B cell (primary cell): ENCODE results near the gene MGAT5. TPM values are rescaled to one million over a fixed set of nuclear protein-coding genes. Genes with fewer than 3 reads are reported as not detected.

Experiments used
- ATAC-seq: fragments of 200-7000 bp; cut with Tn5 transposase; one replicate; pipeline ENCODE4 v1.10.0; 2021; ENCODE audit warnings: low read depth, mild to moderate bottlenecking, moderate number of reproducible peaks, moderate library complexity
- CTCF ChIA-PET: fragments of 350-600 bp; sonication (Branson Sonifier 250); formaldehyde crosslinking; loops from one replicate; lab custom pipeline; 2021; ENCODE audit warnings: antibody characterized with exemption, inconsistent platforms; lab: Charles Lee
- POLR2A ChIA-PET: fragments of 350-600 bp; sonication (Branson Sonifier 250); formaldehyde crosslinking; loops from one replicate; lab custom pipeline; 2021; ENCODE audit warnings: antibody characterized with exemption; lab: Charles Lee
- DNase-seq: peaks from one replicate; pipeline ENCODE4 v3.0.0; 2013
- H2AFZ ChIP-seq: 2 replicates; pipeline ENCODE4 v1.6.1; 2012; ENCODE audit warnings: mild to moderate bottlenecking, low read depth, low read length; ENCODE audit not compliant: insufficient read depth, poor library complexity, severe bottlenecking
- H3K27ac ChIP-seq, 2 donors: 1 replicate in 1 of 2; 2 replicates in 1 of 2; pipeline ENCODE4 v1.5.1; 2012 to 2013; ENCODE audit warnings: low read length in 2 of 2, mild to moderate bottlenecking in 2 of 2, moderate library complexity in 1 of 2
- H3K27me3 ChIP-seq, 4 experiments: fragments of 200-600 bp in 1 of 4; sonication (generic) in 1 of 4; replicated peaks in 1 of 4; 1 replicate in 2 of 4; 2 replicates in 2 of 4; pipeline versions ENCODE4 v1.6.1 to v1.7.0; 2013 to 2016; ENCODE audit warnings: low read length in 3 of 4, mild to moderate bottlenecking in 2 of 4, mixed read lengths in 1 of 4, moderate library complexity in 1 of 4; ENCODE audit not compliant: insufficient read depth in 4 of 4, control insufficient read depth in 3 of 4; ENCODE audit errors: control extremely low read depth in 1 of 4
- H3K36me3 ChIP-seq, 2 experiments: replicated peaks in 1 of 2; 1 replicate in 1 of 2; 2 replicates in 1 of 2; pipeline versions ENCODE4 v1.6.1 to v1.7.1; 2013; ENCODE audit warnings: low read length in 1 of 2; ENCODE audit not compliant: insufficient read depth in 2 of 2, control insufficient read depth in 1 of 2; ENCODE audit errors: control extremely low read depth in 1 of 2, extremely low read depth in 1 of 2
- H3K4me1 ChIP-seq, 2 donors: fragments of 200-600 bp in 1 of 2; sonication (generic) in 1 of 2; 1 replicate in 1 of 2; 2 replicates in 1 of 2; pipeline versions ENCODE4 v1.5.1 to v1.6.1; 2013 to 2017; ENCODE audit warnings: low read length in 2 of 2; ENCODE audit not compliant: control insufficient read depth in 2 of 2, insufficient read depth in 2 of 2
- H3K4me2 ChIP-seq: replicated peaks from 2 replicates; pipeline ENCODE3; 2012; ENCODE audit warnings: mild to moderate bottlenecking, low read depth, low read length; ENCODE audit not compliant: poor library complexity, severe bottlenecking
- H3K4me3 ChIP-seq, 5 experiments: fragments of 200-600 bp in 1 of 5; sonication (generic) in 1 of 5; 1 replicate in 3 of 5; 2 replicates in 2 of 5; pipeline versions ENCODE4 v1.5.1 to v1.7.0; 2011 to 2016; ENCODE audit warnings: low read length in 4 of 5, mild to moderate bottlenecking in 4 of 5, low read depth in 2 of 5, control low read depth in 1 of 5, moderate library complexity in 1 of 5; ENCODE audit not compliant: insufficient read depth in 1 of 5; ENCODE audit errors: control extremely low read depth in 1 of 5, extremely low read depth in 1 of 5
- H3K79me2 ChIP-seq: fragments of 200-600 bp; sonication (generic); one replicate; pipeline ENCODE4 v1.6.0; 2016; ENCODE audit warnings: low read length; ENCODE audit not compliant: control insufficient read depth, insufficient read depth
- H3K9ac ChIP-seq: fragments of 200-600 bp; sonication (generic); 2 replicates; pipeline ENCODE4 v1.6.1; 2017; ENCODE audit warnings: mild to moderate bottlenecking, low read length, moderate library complexity
- H3K9me3 ChIP-seq, 3 donors: one replicate each; pipeline versions ENCODE4 v1.6.1 to v1.7.1; 2013; ENCODE audit warnings: low read length in 2 of 3; ENCODE audit not compliant: control insufficient read depth in 2 of 3, insufficient read depth in 1 of 3; ENCODE audit errors: control extremely low read depth in 1 of 3
- H4K20me1 ChIP-seq: 2 replicates; pipeline ENCODE4 v1.6.0; 2012; ENCODE audit warnings: mild to moderate bottlenecking, low read length; ENCODE audit not compliant: insufficient read depth, control insufficient read depth, poor library complexity, severe bottlenecking
- H3K27ac Mint-ChIP-seq: one replicate; pipeline ENCODE4 v1.8.0; 2021; ENCODE audit warnings: mixed read lengths
- H3K27me3 Mint-ChIP-seq: one replicate; pipeline ENCODE4 v1.8.0; 2021; ENCODE audit warnings: mixed read lengths
- H3K4me1 Mint-ChIP-seq: one replicate; pipeline ENCODE4 v1.8.0; 2021; ENCODE audit warnings: mixed read lengths
- H3K4me3 Mint-ChIP-seq: one replicate; pipeline ENCODE4 v1.8.0; 2021; ENCODE audit warnings: mixed read lengths
- H3K9me3 Mint-ChIP-seq: one replicate; pipeline ENCODE4 v1.8.0; 2022; ENCODE audit warnings: mixed read lengths; ENCODE audit not compliant: insufficient read depth
- CTCF ChIP-seq: fragments of 200-600 bp; IDR thresholded peaks from one replicate; pipeline ENCODE4 v1.8.0; 2022; ENCODE audit warnings: antibody characterized with exemption, mild to moderate bottlenecking
- EZH2 ChIP-seq: IDR thresholded peaks from 2 replicates; pipeline ENCODE4 v1.6.1; 2012; ENCODE audit warnings: borderline replicate concordance, low read depth, mild to moderate bottlenecking, moderate library complexity, low read length; ENCODE audit not compliant: insufficient read depth, poor library complexity, severe bottlenecking
- WGBS: methylation state at CpG from one replicate; pipeline ENCODE4 v1.1.5; 2013; ENCODE audit warnings: missing lambda C conversion rate; ENCODE audit not compliant: insufficient coverage; 5-methylcytosine and 5-hydroxymethylcytosine counted together
- intact Hi-C: fragments of 100-400 bp; cut with micrococcal nuclease; formaldehyde crosslinking; loops from one replicate; pipeline ENCODE4 v1.10.0; 2022
- polyA plus RNA-seq: library from polyadenylated mRNA; depleted of rRNA; stranded (reverse); fragments of >200 nt; gene quantifications from 2 replicates; pipeline ENCODE4 v1.2.3, GENCODE V29; 2012
- total RNA-seq, 2 donors: library from RNA; stranded (reverse); fragments of 120-200 nt in 1 of 2; gene quantifications; 1 replicate in 1 of 2; 2 replicates in 1 of 2; pipeline versions ENCODE4 v1.2.3 to v1.2.4, GENCODE V29; 2013 to 2022

The MGAT5 gene
- total and polyA plus RNA-seq, 2 donors (not counting 1 experiment from before 2014, with no cell fraction given) = 27.2 to 184 TPM

DNA sequence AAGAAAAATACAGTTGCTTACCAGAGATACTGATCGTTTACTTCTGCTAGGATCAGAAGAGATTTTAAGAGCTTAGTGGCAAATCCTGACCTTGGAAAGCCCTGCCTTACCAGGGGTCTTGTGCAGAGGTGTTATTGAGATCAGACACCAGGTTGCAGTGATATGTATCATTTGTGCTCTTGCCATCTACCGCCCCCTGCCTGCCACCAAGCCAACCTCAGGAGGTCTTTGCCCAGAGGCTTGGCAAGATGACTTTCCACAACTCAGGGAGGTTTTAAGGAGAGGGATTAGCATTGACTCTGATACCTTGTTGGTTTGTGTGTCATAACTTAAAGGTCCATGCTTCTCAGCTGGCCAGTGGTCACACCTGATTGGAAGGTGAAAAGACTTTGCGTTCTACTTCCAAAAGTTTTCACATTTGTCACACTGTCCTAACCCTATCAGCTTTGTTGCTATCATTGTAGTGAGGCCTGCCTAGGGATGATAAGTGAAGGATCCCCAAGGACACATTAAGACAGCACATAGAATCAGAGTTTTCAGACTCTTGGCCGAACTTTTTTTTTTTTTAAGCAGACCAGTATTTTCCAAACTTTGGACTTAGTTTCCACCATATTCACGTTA, 46.2 kb upstream of the MGAT5 start:
- CTCF ChIA-PET = interaction anchor here (0.6 to 6.5 kb wide), 28 partner anchors 10 to 322 kb away, joined by 3 to 118 read pairs (median 5); partner anchors contain the start of gene MGAT5
- POLR2A ChIA-PET = interaction anchor here (1.2 to 2.6 kb wide), 2 partner anchors 89 to 204 kb away, joined by 3 to 7 read pairs; no protein-coding TSS in a partner anchor
- H3K27ac Mint-ChIP-seq = peak overlapping the region; percentile 69
- H3K9me3 Mint-ChIP-seq = no peaks in the 10 kb centered on the region
- no peak overlapping the region for H3K9ac ChIP-seq
- peak overlapping the region in 1 of 2 donors; percentile 64 for H3K27ac ChIP-seq
- no peak overlapping the region for H3K4me3 ChIP-seq
- peaks cover 49 to 53% of the 10 kb centered on the region in 2 donors for H3K4me1 ChIP-seq
- H3K4me3 Mint-ChIP-seq = no peak overlapping the region
- peaks cover 67% of the 10 kb centered on the region for H3K79me2 ChIP-seq
- intact Hi-C loops = loop anchor here (5.0 kb wide), 4 partner anchors 35 to 320 kb away; no protein-coding TSS in a partner anchor
- H3K4me2 ChIP-seq = no peak overlapping the region
- no peaks in the 10 kb centered on the region for H3K27me3 Mint-ChIP-seq
- no peak overlapping the region for H2AFZ ChIP-seq
- TF ChIP-seq CTCF (peak; percentile 75), EZH2 (no peak)
- H3K9me3 ChIP-seq = no peaks in the 10 kb centered on the region
- H3K4me1 Mint-ChIP-seq = peaks cover 12% of the 10 kb centered on the region
- ATAC-seq (peak; percentile 82), DNase-seq (peak; percentile 68)
- H4K20me1 ChIP-seq = peaks cover 18% of the 10 kb centered on the region
- no peaks in the 10 kb centered on the region for H3K27me3 ChIP-seq
- WGBS = no CpG with 5 or more reads among the region's 5 CpGs
- peaks cover 2 to 6% of the 10 kb centered on the region in 2 experiments for H3K36me3 ChIP-seq

GRCh38 chr2:134208825-134209224, 45.0 kb upstream of the MGAT5 start:
- Mint-ChIP-seq H3K4me3 (peak overlapping the region; percentile 44), H3K27me3 (no peaks in the 10 kb centered on the region), H3K27ac (peak overlapping the region; percentile 88), H3K9me3 (no peaks in the 10 kb centered on the region), H3K4me1 (peaks cover 20% of the 10 kb centered on the region)
- Histone ChIP-seq H4K20me1 (peaks cover 18% of the 10 kb centered on the region), H3K4me1 (peaks cover 60 to 64% of the 10 kb centered on the region in 2 donors), H3K27ac (peak overlapping the region; percentile 5 to 64), H3K79me2 (peaks cover 67% of the 10 kb centered on the region), H3K4me2 (peak overlapping the region; percentile 43), H3K9ac (no peak overlapping the region), H2AFZ (no peak overlapping the region), H3K27me3 (no peaks in the 10 kb centered on the region), H3K4me3 (no peak overlapping the region), H3K36me3 (peaks cover 2 to 6% of the 10 kb centered on the region in 2 experiments), H3K9me3 (no peaks in the 10 kb centered on the region)
- CTCF ChIA-PET = interaction anchor here (1.1 to 6.5 kb wide), 10 partner anchors 9 to 323 kb away, joined by 3 to 118 read pairs (median 42); no protein-coding TSS in a partner anchor
- DNase-seq (peak; percentile 43), ATAC-seq (no peak)
- no CpG with 5 or more reads among the region's 2 CpGs for WGBS
- POLR2A ChIA-PET = no interaction called here
- TF ChIP-seq CTCF (no peak), EZH2 (no peak)
- intact Hi-C loops = loop anchor here (5.0 kb wide), 4 partner anchors 33 to 322 kb away; no protein-coding TSS in a partner anchor
